ENCODE measurements around the gene DIDO1.

Gene DIDO1

GRCh38 chr20:62913043-62913630, 13.2 kb downstream of the DIDO1 start:
- in situ Hi-C loops (cut with MboI; ENCODE audit: low sequenced_read_pairs) = no loop called here

GRCh38 chr20:62911701-62912280, 14.5 kb downstream of the DIDO1 start:
- in situ Hi-C loops (cut with MboI; ENCODE audit: low sequenced_read_pairs) = no loop called here

- in situ Hi-C loops (cut with MboI; ENCODE audit: low sequenced_read_pairs) = no loop called here
Observed at GRCh38 chr20:62910777-62911497, 15.4 kb downstream of the DIDO1 start.

GRCh38 chr20:62910217-62910766, 16.0 kb downstream of the DIDO1 start:
- in situ Hi-C loops (cut with MboI; ENCODE audit: low sequenced_read_pairs) = no loop called here

- in situ Hi-C loops (cut with MboI; ENCODE audit: low sequenced_read_pairs) = no loop called here
Observed at GRCh38 chr20:62908971-62909791, 17.1 kb downstream of the DIDO1 start.

- in situ Hi-C loops (cut with MboI; ENCODE audit: low sequenced_read_pairs) = no loop called here
Observed at GRCh38 chr20:62907384-62908317, 18.7 kb downstream of the DIDO1 start.

- in situ Hi-C loops (cut with MboI; ENCODE audit: low sequenced_read_pairs) = no loop called here
Observed at GRCh38 chr20:62906647-62907375, 19.5 kb downstream of the DIDO1 start.

GRCh38 chr20:62906209-62906608, 20.1 kb downstream of the DIDO1 start:
- in situ Hi-C loops (cut with MboI; ENCODE audit: low sequenced_read_pairs) = no loop called here

- in situ Hi-C loops (cut with MboI; ENCODE audit: low sequenced_read_pairs) = no loop called here
Observed at GRCh38 chr20:62905536-62906117, 20.7 kb downstream of the DIDO1 start.

- in situ Hi-C loops (cut with MboI; ENCODE audit: low sequenced_read_pairs) = no loop called here
Observed at GRCh38 chr20:62902926-62903615, 23.2 kb downstream of the DIDO1 start.

GRCh38 chr20:62901891-62902290, 24.4 kb downstream of the DIDO1 start:
- in situ Hi-C loops (cut with MboI; ENCODE audit: low sequenced_read_pairs) = no loop called here

GRCh38 chr20:62900692-62901584, 25.4 kb downstream of the DIDO1 start:
- in situ Hi-C loops (cut with MboI; ENCODE audit: low sequenced_read_pairs) = no loop called here

- in situ Hi-C loops (cut with MboI; ENCODE audit: low sequenced_read_pairs) = no loop called here
Observed at GRCh38 chr20:62900052-62900691, 26.1 kb downstream of the DIDO1 start.

- in situ Hi-C loops (cut with MboI; ENCODE audit: low sequenced_read_pairs) = no loop called here
Observed at GRCh38 chr20:62899633-62900051, 26.7 kb downstream of the DIDO1 start.

- in situ Hi-C loops (cut with MboI; ENCODE audit: low sequenced_read_pairs) = no loop called here
Observed at GRCh38 chr20:62898970-62899632, 27.2 kb downstream of the DIDO1 start.
